CD4-positive, alpha-beta T cell (primary cell): Measurements from ENCODE around the gene ABR. TPM values are rescaled to one million over a fixed set of nuclear protein-coding genes. Genes with fewer than 3 reads are reported as not detected.

ENCODE experiments used
- ATAC-seq: fragments of 200-7000 bp; cut with Tn5 transposase; one replicate; pipeline ENCODE4 v1.10.0; 2022; ENCODE audit warnings: mild to moderate bottlenecking; ENCODE audit not compliant: poor library complexity
- CTCF ChIA-PET: fragments of 350-600 bp; sonication (Branson Sonifier 250); formaldehyde crosslinking; loops from one replicate; lab custom pipeline; 2021; ENCODE audit warnings: antibody characterized with exemption, inconsistent platforms; lab: Charles Lee
- POLR2A ChIA-PET: fragments of 350-600 bp; sonication (Branson Sonifier 250); formaldehyde crosslinking; loops from one replicate; lab custom pipeline; 2021; ENCODE audit warnings: antibody characterized with exemption, inconsistent platforms; lab: Charles Lee
- DNase-seq, 14 experiments: peaks; one replicate each; pipeline ENCODE4 v3.0.0-alpha.2; 2013 to 2020; ENCODE audit warnings: mixed read lengths in 2 of 14
- H3K27ac ChIP-seq, 2 donors: one replicate each; pipeline versions ENCODE4 v1.5.1 to v1.7.0; 2013; ENCODE audit warnings: low read length in 2 of 2, low read depth in 1 of 2, mild to moderate bottlenecking in 1 of 2
- H3K27me3 ChIP-seq, 2 experiments: 1 replicate in 1 of 2; 2 replicates in 1 of 2; pipeline versions ENCODE4 v1.6.1 to v1.7.0; 2013; ENCODE audit warnings: low read length in 2 of 2, control low read depth in 1 of 2, mild to moderate bottlenecking in 1 of 2, moderate library complexity in 1 of 2; ENCODE audit not compliant: insufficient read depth in 2 of 2, control insufficient read depth in 1 of 2
- H3K36me3 ChIP-seq: one replicate; pipeline ENCODE4 v1.6.1; 2013; ENCODE audit warnings: low read length, control low read depth; ENCODE audit not compliant: insufficient read depth
- H3K4me1 ChIP-seq: one replicate; pipeline ENCODE4 v1.6.1; 2013; ENCODE audit warnings: low read length, control low read depth; ENCODE audit not compliant: insufficient read depth
- H3K4me3 ChIP-seq: one replicate; pipeline ENCODE4 v1.5.1; 2013; ENCODE audit warnings: mild to moderate bottlenecking, low read length, moderate library complexity
- H3K9me3 ChIP-seq, 2 experiments: 1 replicate in 1 of 2; 2 replicates in 1 of 2; pipeline versions ENCODE4 v1.6.1 to v1.7.0; 2013; ENCODE audit warnings: low read length in 2 of 2, mild to moderate bottlenecking in 2 of 2, control low read depth in 1 of 2, moderate library complexity in 1 of 2; ENCODE audit not compliant: control insufficient read depth in 1 of 2, insufficient read depth in 1 of 2
- H3K27ac Mint-ChIP-seq: one replicate; pipeline ENCODE4 v1.8.0; 2020; ENCODE audit warnings: mixed read lengths
- H3K27me3 Mint-ChIP-seq: one replicate; pipeline ENCODE4 v1.8.0; 2021; ENCODE audit warnings: mixed read lengths
- H3K36me3 Mint-ChIP-seq: one replicate; pipeline ENCODE4 v1.8.0; 2021; ENCODE audit warnings: low read depth, mixed read lengths
- H3K4me1 Mint-ChIP-seq: one replicate; pipeline ENCODE4 v1.8.0; 2021; ENCODE audit warnings: low read depth, mixed read lengths
- H3K4me3 Mint-ChIP-seq: one replicate; pipeline ENCODE4 v1.8.0; 2020; ENCODE audit warnings: mild to moderate bottlenecking, mixed read lengths
- H3K9me3 Mint-ChIP-seq: one replicate; pipeline ENCODE4 v1.8.0; 2020; ENCODE audit warnings: mixed read lengths
- intact Hi-C, 2 experiments: fragments of 100-400 bp; cut with DNase I in 1 of 2; cut with micrococcal nuclease in 1 of 2; formaldehyde crosslinking; loops; one replicate each; pipeline versions ENCODE4 v1.15.1 to v1.9.0; 2023 to 2025; cut with DNase I, micrococcal nuclease
- total RNA-seq, 174 experiments: library from RNA in 2 of 174; stranded (reverse) in 2 of 174; gene quantifications; one replicate each; pipeline ENCODE4 v1.2.3 and lab custom pipeline; 2021 to 2026
- TF ChIP-seq, protein P1 (sequence below): fragments of 200-600 bp; IDR thresholded peaks from one replicate; pipeline ENCODE4 v1.8.0; 2022; ENCODE audit warnings: antibody characterized with exemption, mild to moderate bottlenecking

ABR gene
- total RNA-seq, 2 experiments from 2014 or later = 72.4 to 74.8 TPM

DNA sequence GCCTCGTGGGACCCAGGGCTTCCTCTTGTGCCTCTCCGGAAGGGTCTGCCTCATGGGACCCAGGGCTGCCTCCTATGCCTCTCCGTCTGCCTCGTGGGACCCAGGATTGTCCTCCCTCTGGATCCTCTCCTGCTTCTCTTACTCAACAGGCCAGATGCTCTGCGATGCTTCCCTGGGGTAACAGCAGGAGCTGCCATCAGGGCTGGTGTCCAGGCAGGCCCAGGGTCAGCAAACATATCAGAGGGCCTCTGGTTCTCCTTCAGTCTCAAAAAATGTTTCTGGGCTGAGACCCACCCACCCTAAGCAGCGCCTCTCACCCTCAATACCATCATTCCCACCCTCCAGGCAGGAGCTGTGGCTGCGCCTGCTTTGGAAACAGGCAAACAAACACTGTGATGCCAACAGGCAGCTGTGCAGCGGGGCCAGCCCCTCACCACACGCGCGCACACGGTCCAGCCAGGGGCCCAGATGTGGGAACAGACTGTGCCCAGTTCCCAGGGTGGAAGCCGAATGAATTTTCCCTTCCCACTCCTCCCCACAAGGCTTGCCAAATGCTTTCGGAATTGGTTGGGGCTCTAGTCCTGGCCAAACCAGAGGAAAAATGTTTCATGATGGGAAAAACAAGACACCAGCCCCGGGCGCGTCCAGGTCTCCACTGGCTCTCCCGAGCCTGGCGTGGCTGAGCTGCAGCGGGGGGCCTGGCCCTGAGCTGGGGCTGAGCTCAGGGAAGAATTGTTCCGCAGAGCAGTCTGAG, 171.6 kb downstream of the ABR start:
- TF ChIP-seq, protein P1, sequence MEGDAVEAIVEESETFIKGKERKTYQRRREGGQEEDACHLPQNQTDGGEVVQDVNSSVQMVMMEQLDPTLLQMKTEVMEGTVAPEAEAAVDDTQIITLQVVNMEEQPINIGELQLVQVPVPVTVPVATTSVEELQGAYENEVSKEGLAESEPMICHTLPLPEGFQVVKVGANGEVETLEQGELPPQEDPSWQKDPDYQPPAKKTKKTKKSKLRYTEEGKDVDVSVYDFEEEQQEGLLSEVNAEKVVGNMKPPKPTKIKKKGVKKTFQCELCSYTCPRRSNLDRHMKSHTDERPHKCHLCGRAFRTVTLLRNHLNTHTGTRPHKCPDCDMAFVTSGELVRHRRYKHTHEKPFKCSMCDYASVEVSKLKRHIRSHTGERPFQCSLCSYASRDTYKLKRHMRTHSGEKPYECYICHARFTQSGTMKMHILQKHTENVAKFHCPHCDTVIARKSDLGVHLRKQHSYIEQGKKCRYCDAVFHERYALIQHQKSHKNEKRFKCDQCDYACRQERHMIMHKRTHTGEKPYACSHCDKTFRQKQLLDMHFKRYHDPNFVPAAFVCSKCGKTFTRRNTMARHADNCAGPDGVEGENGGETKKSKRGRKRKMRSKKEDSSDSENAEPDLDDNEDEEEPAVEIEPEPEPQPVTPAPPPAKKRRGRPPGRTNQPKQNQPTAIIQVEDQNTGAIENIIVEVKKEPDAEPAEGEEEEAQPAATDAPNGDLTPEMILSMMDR = no peak
- POLR2A ChIA-PET = no interaction called here
- Histone ChIP-seq H3K4me1 (peaks cover 4% of the 10 kb centered on the region), H3K9me3 (no peaks in the 10 kb centered on the region), H3K27me3 (no peaks in the 10 kb centered on the region), H3K4me3 (no peak overlapping the region), H3K36me3 (peaks cover 82% of the 10 kb centered on the region), H3K27ac (no peak overlapping the region)
- Mint-ChIP-seq H3K36me3 (peaks cover 43% of the 10 kb centered on the region), H3K4me1 (peaks cover 10% of the 10 kb centered on the region), H3K4me3 (no peak overlapping the region), H3K27ac (no peak overlapping the region), H3K27me3 (no peaks in the 10 kb centered on the region), H3K9me3 (no peaks in the 10 kb centered on the region)
- ATAC-seq = no peak
- CTCF ChIA-PET = no interaction called here
- DNase-seq = no peak
- intact Hi-C loops = no loop called here

DNA sequence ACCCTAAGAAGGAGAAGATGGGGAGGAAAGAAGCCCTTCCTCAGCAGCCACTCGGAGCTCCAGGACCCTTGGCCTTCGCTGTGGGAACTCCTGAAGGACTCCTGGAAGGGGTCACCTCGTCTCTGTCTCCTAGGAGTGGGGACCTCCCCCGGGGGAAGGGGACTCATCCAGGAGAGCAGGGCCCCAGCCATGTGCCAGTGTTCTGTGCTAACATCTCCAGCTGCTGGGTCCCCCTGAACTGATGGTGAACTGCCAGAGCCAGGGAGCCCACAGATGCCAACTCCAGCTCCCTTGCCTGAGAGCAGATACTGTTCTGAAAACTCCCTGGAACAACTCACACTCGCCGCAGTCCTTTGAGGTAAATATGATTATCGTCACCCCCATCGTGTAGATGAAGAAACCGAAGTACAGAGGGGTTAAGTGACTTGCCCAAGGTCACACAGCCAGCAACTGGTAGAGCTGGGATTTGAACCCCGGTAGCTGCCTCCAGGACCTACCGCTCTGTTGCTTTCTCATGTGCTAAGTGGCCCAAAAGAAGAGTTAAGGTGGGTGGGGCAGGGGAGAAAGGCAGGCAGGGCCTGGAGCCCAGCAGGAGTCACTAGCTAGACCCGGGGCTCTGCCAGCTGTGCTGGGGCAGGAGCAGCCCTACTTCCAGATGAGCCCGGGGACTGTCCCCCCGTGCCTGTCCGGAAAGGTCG, 172.3 kb downstream of the ABR start:
- Mint-ChIP-seq H3K9me3 (no peaks in the 10 kb centered on the region), H3K27me3 (no peaks in the 10 kb centered on the region), H3K4me1 (peaks cover 10% of the 10 kb centered on the region), H3K27ac (no peak overlapping the region), H3K4me3 (no peak overlapping the region), H3K36me3 (peaks cover 51% of the 10 kb centered on the region)
- Histone ChIP-seq H3K36me3 (peaks cover 83% of the 10 kb centered on the region), H3K4me1 (peaks cover 4% of the 10 kb centered on the region), H3K27me3 (no peaks in the 10 kb centered on the region), H3K4me3 (no peak overlapping the region), H3K27ac (no peak overlapping the region), H3K9me3 (no peaks in the 10 kb centered on the region)
- ATAC-seq (no peak), DNase-seq (no peak)
- intact Hi-C loops = no loop called here
- POLR2A ChIA-PET = no interaction called here
- CTCF ChIA-PET = no interaction called here
- TF ChIP-seq, protein P1 = no peak

DNA sequence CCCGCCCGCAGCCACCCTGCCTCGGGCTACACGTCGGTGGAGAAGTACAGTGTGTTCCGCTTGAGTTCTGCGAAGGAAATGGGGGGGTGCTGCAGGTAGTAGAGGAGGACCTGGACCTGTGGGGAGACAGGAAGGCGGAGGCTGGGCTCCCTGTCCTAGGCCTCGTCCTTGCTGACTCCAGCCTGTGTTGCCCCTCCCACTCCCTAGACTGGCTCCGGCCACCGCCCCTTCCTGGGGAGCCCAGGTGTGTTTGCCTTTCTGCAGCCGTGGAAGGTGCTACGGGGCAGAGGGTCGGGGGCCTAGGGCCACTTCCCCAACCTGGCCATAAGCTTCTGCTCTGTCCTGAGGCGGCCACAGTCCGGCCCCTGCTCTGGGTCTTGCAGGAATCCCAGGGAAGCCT, 173.7 kb downstream of the ABR start:
- POLR2A ChIA-PET = no interaction called here
- H3K36me3 ChIP-seq = peaks cover 84% of the 10 kb centered on the region
- H3K4me3 Mint-ChIP-seq = no peak overlapping the region
- DNase-seq = no peak
- no peaks in the 10 kb centered on the region for H3K9me3 Mint-ChIP-seq
- intact Hi-C loops = no loop called here
- peaks cover 4% of the 10 kb centered on the region for H3K4me1 ChIP-seq
- H3K27ac Mint-ChIP-seq = no peak overlapping the region
- H3K27ac ChIP-seq = no peak overlapping the region
- H3K27me3 Mint-ChIP-seq = no peaks in the 10 kb centered on the region
- ATAC-seq = no peak
- no peak overlapping the region for H3K4me3 ChIP-seq
- CTCF ChIA-PET = interaction anchor here (2.0 kb wide), 1 partner anchor 9 kb away, joined by 6 read pairs; the partner anchor contains the start of gene TIMM22
- H3K27me3 ChIP-seq = no peaks in the 10 kb centered on the region
- H3K9me3 ChIP-seq = no peaks in the 10 kb centered on the region
- H3K36me3 Mint-ChIP-seq = peaks cover 62% of the 10 kb centered on the region
- TF ChIP-seq, protein P1 = no peak
- H3K4me1 Mint-ChIP-seq = peaks cover 10% of the 10 kb centered on the region
